IPS DF 6.9 (cell line): ENCODE results near the gene TMEM97.
A peak's percentile ranks its signal among the peaks of the same experiment; 100 is the strongest.

Experiments
- DNase-seq: peaks from one replicate; pipeline ENCODE4 v3.0.0-alpha.2; 2013; ENCODE audit warnings: low read depth, low spot score
- H3K27ac ChIP-seq: one replicate; pipeline ENCODE4 v1.5.1; 2013; ENCODE audit warnings: low read length, control low read depth
- H3K27me3 ChIP-seq: 2 replicates; pipeline ENCODE4 v1.6.1; 2013; ENCODE audit warnings: mild to moderate bottlenecking, low read length; ENCODE audit not compliant: control insufficient read depth, insufficient read depth
- H3K36me3 ChIP-seq: 2 replicates; pipeline ENCODE4 v1.6.1; 2013; ENCODE audit warnings: low read length; ENCODE audit not compliant: control insufficient read depth, insufficient read depth
- H3K4me1 ChIP-seq: 2 replicates; pipeline ENCODE4 v1.6.1; 2013; ENCODE audit warnings: low read length; ENCODE audit not compliant: control insufficient read depth, insufficient read depth
- H3K4me3 ChIP-seq: 2 replicates; pipeline ENCODE4 v1.5.1; 2013; ENCODE audit warnings: mild to moderate bottlenecking, low read length
- H3K9me3 ChIP-seq: 2 replicates; pipeline ENCODE4 v1.6.1; 2013; ENCODE audit warnings: low read length, inconsistent platforms; ENCODE audit not compliant: control insufficient read depth, insufficient read depth
- WGBS: extraction: QIAGEN DNeasy Blood & Tissue Kit; methylation state at CpG from one replicate; pipeline ENCODE4 v1.1.7; 2013; ENCODE audit warnings: mixed read lengths, missing lambda C conversion rate; ENCODE audit not compliant: insufficient read length, insufficient coverage; 5-methylcytosine and 5-hydroxymethylcytosine counted together

TMEM97 gene

GRCh38 chr17:28315846-28316705, 2.9 kb upstream of the TMEM97 start:
- Histone ChIP-seq H3K9me3 (no peaks in the 10 kb centered on the region), H3K27me3 (no peaks in the 10 kb centered on the region), H3K36me3 (no peaks in the 10 kb centered on the region), H3K4me1 (no peaks in the 10 kb centered on the region; the same call in 1 of the 2 replicates), H3K4me3 (no peak overlapping the region), H3K27ac (no peak overlapping the region)
- DNase-seq = no peak
- no CpG with 5 or more reads among the region's 4 CpGs for WGBS

GRCh38 chr17:28317099-28317965, 1.7 kb upstream of the TMEM97 start:
- no peaks in the 10 kb centered on the region; the same call in 1 of the 2 replicates for H3K4me1 ChIP-seq
- DNase-seq = no peak
- no peaks in the 10 kb centered on the region for H3K9me3 ChIP-seq
- H3K36me3 ChIP-seq = no peaks in the 10 kb centered on the region
- WGBS = no CpG with 5 or more reads among the region's 21 CpGs
- H3K4me3 ChIP-seq = no peak overlapping the region; the same call in 1 of the 2 replicates
- H3K27ac ChIP-seq = no peak overlapping the region
- H3K27me3 ChIP-seq = no peaks in the 10 kb centered on the region

GRCh38 chr17:28317966-28318758, 838 bp upstream of the TMEM97 start:
- Histone ChIP-seq H3K27me3 (no peaks in the 10 kb centered on the region), H3K27ac (no peak overlapping the region), H3K4me1 (no peaks in the 10 kb centered on the region; the same call in 1 of the 2 replicates), H3K36me3 (no peaks in the 10 kb centered on the region), H3K4me3 (peak overlapping the region; percentile 68; the same call in 1 of the 2 replicates), H3K9me3 (no peaks in the 10 kb centered on the region)
- no peak for DNase-seq
- WGBS = no CpG with 5 or more reads among the region's 40 CpGs

GRCh38 chr17:28319598-28319935, 567 bp downstream of the TMEM97 start:
- Histone ChIP-seq H3K9me3 (no peaks in the 10 kb centered on the region), H3K27ac (no peak overlapping the region), H3K4me3 (peak overlapping the region; percentile 68), H3K4me1 (no peaks in the 10 kb centered on the region; the same call in 1 of the 2 replicates), H3K36me3 (no peaks in the 10 kb centered on the region), H3K27me3 (no peaks in the 10 kb centered on the region)
- WGBS = no CpG with 5 or more reads among the region's 7 CpGs
- no peak for DNase-seq

GRCh38 chr17:28320215-28321061, 1.4 kb downstream of the TMEM97 start:
- no peaks in the 10 kb centered on the region; the same call in 1 of the 2 replicates for H3K4me1 ChIP-seq
- H3K4me3 ChIP-seq = peak overlapping the region; percentile 68; the same call in 1 of the 2 replicates
- H3K27me3 ChIP-seq = no peaks in the 10 kb centered on the region
- no peak overlapping the region for H3K27ac ChIP-seq
- WGBS = no CpG with 5 or more reads among the region's 8 CpGs
- H3K9me3 ChIP-seq = no peaks in the 10 kb centered on the region
- no peaks in the 10 kb centered on the region for H3K36me3 ChIP-seq
- DNase-seq = no peak

GRCh38 chr17:28324267-28324745, 5.3 kb downstream of the TMEM97 start:
- no peak overlapping the region for H3K4me3 ChIP-seq
- H3K9me3 ChIP-seq = no peaks in the 10 kb centered on the region
- no peak for DNase-seq
- H3K27ac ChIP-seq = no peak overlapping the region
- no CpG with 5 or more reads among the region's 5 CpGs for WGBS
- H3K4me1 ChIP-seq = no peaks in the 10 kb centered on the region
- no peaks in the 10 kb centered on the region for H3K27me3 ChIP-seq
- peaks cover 19% of the 10 kb centered on the region; the same call in 1 of the 2 replicates for H3K36me3 ChIP-seq

GRCh38 chr17:28324781-28325180, 5.8 kb downstream of the TMEM97 start:
- Histone ChIP-seq H3K9me3 (no peaks in the 10 kb centered on the region), H3K36me3 (peaks cover 19% of the 10 kb centered on the region; the same call in 1 of the 2 replicates), H3K27ac (no peak overlapping the region), H3K27me3 (no peaks in the 10 kb centered on the region), H3K4me3 (no peak overlapping the region), H3K4me1 (no peaks in the 10 kb centered on the region)
- DNase-seq = no peak
- no CpG with 5 or more reads among the region's 3 CpGs for WGBS

GRCh38 chr17:28325211-28325610, 6.2 kb downstream of the TMEM97 start:
- Histone ChIP-seq H3K27me3 (no peaks in the 10 kb centered on the region), H3K4me3 (no peak overlapping the region), H3K9me3 (no peaks in the 10 kb centered on the region), H3K36me3 (peaks cover 19% of the 10 kb centered on the region; the same call in 1 of the 2 replicates), H3K4me1 (no peaks in the 10 kb centered on the region), H3K27ac (no peak overlapping the region)
- WGBS = no CpG with 5 or more reads among the region's 5 CpGs
- DNase-seq = no peak

GRCh38 chr17:28326114-28326513, 7.1 kb downstream of the TMEM97 start:
- WGBS = no CpG with 5 or more reads among the region's 7 CpGs
- Histone ChIP-seq H3K27me3 (no peaks in the 10 kb centered on the region), H3K4me1 (no peaks in the 10 kb centered on the region), H3K4me3 (no peak overlapping the region), H3K27ac (no peak overlapping the region), H3K36me3 (peaks cover 19% of the 10 kb centered on the region; the same call in 1 of the 2 replicates), H3K9me3 (no peaks in the 10 kb centered on the region)
- DNase-seq = no peak
